KBM-7 (cell line): Measurements from ENCODE around the gene P2RY4.
"Not testable (repeated sequence)": the region's sequence is repeated elsewhere in the genome, so short reads cannot be mapped to it uniquely, and the experiment has no call there.

Source experiments
- DNase-seq: peaks from one replicate; pipeline ENCODE4 v3.0.0-alpha.2; 2015
- in situ Hi-C: fragments of 300-500 bp; cut with MboI; formaldehyde crosslinking; loops from 2 replicates; pipeline ENCODE4 v1.14.3; 2020; ENCODE audit warnings: low sequenced_read_pairs, low pct_unique_long_range_greater_than_20kb, mixed read lengths

Gene P2RY4

GRCh38 chrX:70252491-70252890, 7.5 kb downstream of the P2RY4 start:
- no peak for DNase-seq
- in situ Hi-C loops = no loop called here

GRCh38 chrX:70247252-70247651, 12.8 kb downstream of the P2RY4 start:
- no peak for DNase-seq
- in situ Hi-C loops = no loop called here

- DNase-seq = no peak
- in situ Hi-C loops = no loop called here
Observed at GRCh38 chrX:70244881-70245280, 15.1 kb downstream of the P2RY4 start.

GRCh38 chrX:70243601-70244000, 16.4 kb downstream of the P2RY4 start:
- in situ Hi-C loops, DNase-seq: not testable (repeated sequence)

- no peak for DNase-seq
- in situ Hi-C loops = no loop called here
Observed at GRCh38 chrX:70241501-70241900, 18.5 kb downstream of the P2RY4 start.

GRCh38 chrX:70240751-70241150, 19.3 kb downstream of the P2RY4 start:
- no peak for DNase-seq
- in situ Hi-C loops = no loop called here

GRCh38 chrX:70234355-70234754, 25.6 kb downstream of the P2RY4 start, which contains the start of gene AWAT1:
Gene AWAT1, plus strand, starts transcription at chrX:70234655. Its CDS starts 41 bp downstream, at chrX:70234696.
- DNase-seq = no peak
- in situ Hi-C loops = no loop called here

- in situ Hi-C loops = no loop called here
- no peak for DNase-seq
Observed at GRCh38 chrX:70231666-70232065, 28.3 kb downstream of the P2RY4 start.

- DNase-seq = no peak
- in situ Hi-C loops = no loop called here
Observed at GRCh38 chrX:70226687-70227086, 33.3 kb downstream of the P2RY4 start.

- no peak for DNase-seq
- in situ Hi-C loops = no loop called here
Observed at GRCh38 chrX:70226048-70226447, 34.0 kb downstream of the P2RY4 start.

- in situ Hi-C loops = no loop called here
- no peak for DNase-seq
Observed at GRCh38 chrX:70219938-70220764, 39.9 kb downstream of the P2RY4 start.

GRCh38 chrX:70209570-70209969, 50.4 kb downstream of the P2RY4 start:
- in situ Hi-C loops = not testable (repeated sequence)

GRCh38 chrX:70208479-70208878, 51.5 kb downstream of the P2RY4 start:
- DNase-seq = no peak
- in situ Hi-C loops = no loop called here

More at GRCh38 chrX:70209570-70209969, 50.4 kb downstream of the P2RY4 start:
- DNase-seq = not testable (repeated sequence)
